ENCODE results near the gene RELCH. TPM values are rescaled to one million over a fixed set of nuclear protein-coding genes. Genes with fewer than 3 reads are reported as not detected.

RELCH gene
- total and polyA plus RNA-seq, 8 donors = 4.9 to 85.9 (median 35.8) TPM

- TF ChIP-seq POLR2AphosphoS5 (IDR thresholded peaks at IDR 0.05) (no peak), POLR2A (IDR thresholded peaks at IDR 0.05) (no peak), EP300 (IDR thresholded peaks at IDR 0.05) (no peak)
- TF ChIP-seq, protein P1, sequence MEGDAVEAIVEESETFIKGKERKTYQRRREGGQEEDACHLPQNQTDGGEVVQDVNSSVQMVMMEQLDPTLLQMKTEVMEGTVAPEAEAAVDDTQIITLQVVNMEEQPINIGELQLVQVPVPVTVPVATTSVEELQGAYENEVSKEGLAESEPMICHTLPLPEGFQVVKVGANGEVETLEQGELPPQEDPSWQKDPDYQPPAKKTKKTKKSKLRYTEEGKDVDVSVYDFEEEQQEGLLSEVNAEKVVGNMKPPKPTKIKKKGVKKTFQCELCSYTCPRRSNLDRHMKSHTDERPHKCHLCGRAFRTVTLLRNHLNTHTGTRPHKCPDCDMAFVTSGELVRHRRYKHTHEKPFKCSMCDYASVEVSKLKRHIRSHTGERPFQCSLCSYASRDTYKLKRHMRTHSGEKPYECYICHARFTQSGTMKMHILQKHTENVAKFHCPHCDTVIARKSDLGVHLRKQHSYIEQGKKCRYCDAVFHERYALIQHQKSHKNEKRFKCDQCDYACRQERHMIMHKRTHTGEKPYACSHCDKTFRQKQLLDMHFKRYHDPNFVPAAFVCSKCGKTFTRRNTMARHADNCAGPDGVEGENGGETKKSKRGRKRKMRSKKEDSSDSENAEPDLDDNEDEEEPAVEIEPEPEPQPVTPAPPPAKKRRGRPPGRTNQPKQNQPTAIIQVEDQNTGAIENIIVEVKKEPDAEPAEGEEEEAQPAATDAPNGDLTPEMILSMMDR (IDR thresholded peaks at IDR 0.05) = no peak
- WGBS, 5 donors = 21 to 42% (median 33%) methylated on average over 2 of the region's 2 CpGs
- intact Hi-C loops (cut with DNase I; ENCODE audit: low total_unique reads) = no loop called here
- no peaks in the 10 kb centered on the region for H3K27me3 ChIP-seq
- peaks cover 0 to 12% (median 0%) of the 10 kb centered on the region in 4 donors for H3K4me1 ChIP-seq
- no peak overlapping the region for H3K4me3 ChIP-seq
- H3K9me3 ChIP-seq = no peaks in the 10 kb centered on the region
- DNase-seq = no peak
- no peak overlapping the region for H3K27ac ChIP-seq
- peaks cover 10 to 96% (median 92%) of the 10 kb centered on the region in 4 donors for H3K36me3 ChIP-seq
Observed at GRCh38 chr18:62262061-62262460, 75.0 kb downstream of the RELCH start.

DNA sequence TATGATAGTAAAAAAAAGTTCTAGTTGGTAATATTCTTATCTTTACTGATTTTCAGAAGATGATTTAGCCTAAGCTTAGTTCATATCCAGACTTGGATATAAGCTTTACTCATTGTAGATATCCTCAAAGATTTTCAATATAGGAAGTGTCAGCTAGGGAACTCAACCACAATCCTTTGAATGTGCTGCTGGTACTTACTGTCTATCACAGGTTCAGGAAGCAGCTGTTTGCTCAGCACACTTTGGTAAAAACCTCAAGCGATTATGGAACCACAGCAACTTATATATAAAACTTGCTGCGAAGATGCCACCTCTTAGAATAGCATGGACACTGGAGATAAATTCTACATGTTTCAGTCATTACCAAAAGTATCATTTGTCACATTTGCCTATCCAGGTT, 77.9 kb downstream of the RELCH start:
- 69 to 87% (median 70%) methylated on average over 2 of the region's 2 CpGs for WGBS, 5 donors
- H3K36me3 ChIP-seq = peaks cover 17 to 91% (median 84%) of the 10 kb centered on the region in 4 donors

GRCh38 chr18:62277045-62277444, 90.0 kb downstream of the RELCH start:
- H3K4me1 ChIP-seq = peaks cover 0 to 11% (median 4%) of the 10 kb centered on the region in 4 donors
- H3K9me3 ChIP-seq = no peaks in the 10 kb centered on the region
- intact Hi-C loops (cut with DNase I; ENCODE audit: low total_unique reads) = no loop called here
- no peaks in the 10 kb centered on the region for H3K27me3 ChIP-seq
- no peak for DNase-seq
- no peak overlapping the region for H3K27ac ChIP-seq
- TF ChIP-seq POLR2AphosphoS5 (IDR thresholded peaks at IDR 0.05) (no peak), EP300 (IDR thresholded peaks at IDR 0.05) (no peak), POLR2A (IDR thresholded peaks at IDR 0.05) (no peak)
- TF ChIP-seq, protein P1 (IDR thresholded peaks at IDR 0.05) = no peak
- no peak overlapping the region for H3K4me3 ChIP-seq
- H3K36me3 ChIP-seq = peaks cover 0 to 52% (median 42%) of the 10 kb centered on the region in 4 donors
- WGBS, 5 donors = 78 to 97% (median 86%) methylated on average over 1 of the region's 1 CpG

More for the DNA sequence above, 77.9 kb downstream of the RELCH start:
- Histone ChIP-seq H3K4me3 (no peak overlapping the region), H3K4me1 (peaks cover 0 to 7% (median 0%) of the 10 kb centered on the region in 4 donors), H3K27ac (no peak overlapping the region), H3K27me3 (no peaks in the 10 kb centered on the region), H3K9me3 (no peaks in the 10 kb centered on the region)
- TF ChIP-seq POLR2AphosphoS5 (IDR thresholded peaks at IDR 0.05) (no peak), POLR2A (IDR thresholded peaks at IDR 0.05) (no peak)
- intact Hi-C loops (cut with DNase I; ENCODE audit: low total_unique reads) = no loop called here
- no peak for DNase-seq

DNA sequence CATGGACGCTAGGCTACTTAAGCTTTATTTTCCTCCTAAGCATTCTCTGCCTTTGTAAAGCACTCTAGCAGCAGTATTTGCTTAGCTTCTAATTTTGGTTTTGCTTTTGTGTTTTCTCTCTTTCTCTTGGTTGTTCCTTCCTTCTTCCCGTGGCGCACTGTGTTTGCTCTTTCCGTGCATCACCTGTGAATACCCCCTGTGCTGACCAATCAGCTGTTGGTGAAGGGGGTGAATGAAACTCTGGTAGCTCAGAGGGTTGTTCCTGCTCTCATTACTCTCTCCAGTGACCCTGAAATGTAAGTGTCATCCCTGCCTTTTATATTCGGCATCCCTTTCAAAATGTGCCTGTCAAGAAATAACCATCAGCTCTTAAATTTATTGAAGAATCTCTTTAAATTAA, 92.5 kb downstream of the RELCH start:
- Histone ChIP-seq H3K4me3 (no peak overlapping the region), H3K4me1 (peaks cover 0 to 11% (median 4%) of the 10 kb centered on the region in 4 donors), H3K27ac (no peak overlapping the region), H3K36me3 (peaks cover 0 to 69% (median 49%) of the 10 kb centered on the region in 4 donors), H3K27me3 (no peaks in the 10 kb centered on the region), H3K9me3 (no peaks in the 10 kb centered on the region)
- 59 to 85% (median 70%) methylated on average over 5 of the region's 5 CpGs for WGBS, 5 donors
- peak in 1 of 2 donors; percentile 3 for DNase-seq
- TF ChIP-seq EP300 (IDR thresholded peaks at IDR 0.05) (no peak), POLR2A (IDR thresholded peaks at IDR 0.05) (no peak), POLR2AphosphoS5 (IDR thresholded peaks at IDR 0.05) (no peak)
- TF ChIP-seq, protein P1 (IDR thresholded peaks at IDR 0.05) = no peak
- intact Hi-C loops (cut with DNase I; ENCODE audit: low total_unique reads) = no loop called here

- Histone ChIP-seq H3K4me1 (peaks cover 0 to 11% (median 4%) of the 10 kb centered on the region in 4 donors), H3K9me3 (no peaks in the 10 kb centered on the region), H3K27ac (no peak overlapping the region), H3K4me3 (no peak overlapping the region), H3K36me3 (peaks cover 0 to 69% (median 46%) of the 10 kb centered on the region in 4 donors), H3K27me3 (no peaks in the 10 kb centered on the region)
- intact Hi-C loops (cut with DNase I; ENCODE audit: low total_unique reads) = no loop called here
- DNase-seq = no peak
- 90 to 99% (median 97%) methylated on average over 6 of the region's 6 CpGs for WGBS, 5 donors
- TF ChIP-seq, protein P1 (IDR thresholded peaks at IDR 0.05) = no peak
- TF ChIP-seq POLR2AphosphoS5 (IDR thresholded peaks at IDR 0.05) (no peak), POLR2A (IDR thresholded peaks at IDR 0.05) (no peak), EP300 (IDR thresholded peaks at IDR 0.05) (no peak)
Observed at GRCh38 chr18:62280058-62280457, 93.0 kb downstream of the RELCH start.

Measured in stomach (tissue), 9 donors.